DMS114 treated with DMSO at 0.1 percent for 48 hours (cell line): ENCODE results near the gene CLCF1.

Experiments
- DNase-seq: peaks from one replicate; lab custom pipeline; 2025; ENCODE audit not compliant: unreplicated experiment; lab: John Stamatoyannopoulos, UW

The CLCF1 gene

GRCh38 chr11:67396587-67397389 lies 23.4 kb upstream of the CLCF1 start:
- no peak for DNase-seq

- no peak for DNase-seq
Observed at GRCh38 chr11:67396259-67396581, 22.8 kb upstream of the CLCF1 start.

- DNase-seq = no peak
Observed at GRCh38 chr11:67395555-67396258, 22.3 kb upstream of the CLCF1 start.

GRCh38 chr11:67393990-67394389 lies 20.6 kb upstream of the CLCF1 start:
- DNase-seq = no peak

- no peak for DNase-seq
Observed at GRCh38 chr11:67393437-67393836, 20.0 kb upstream of the CLCF1 start.

GRCh38 chr11:67392183-67392715 lies 18.9 kb upstream of the CLCF1 start:
- DNase-seq = no peak

- peak; percentile 89 for DNase-seq
Observed at GRCh38 chr11:67391304-67392182, 18.1 kb upstream of the CLCF1 start, which contains the start of gene RAD9A. Gene RAD9A, plus strand, starts transcription at chr11:67391986. Its CDS starts 59 bp downstream, at chr11:67392045.

GRCh38 chr11:67390947-67391303 lies 17.5 kb upstream of the CLCF1 start:
- no peak for DNase-seq

GRCh38 chr11:67389477-67389876 lies 16.1 kb upstream of the CLCF1 start:
- DNase-seq = peak; percentile 56

- no peak for DNase-seq
Observed at GRCh38 chr11:67387518-67387917, 14.1 kb upstream of the CLCF1 start.

GRCh38 chr11:67387069-67387468 lies 13.7 kb upstream of the CLCF1 start:
- DNase-seq = no peak

- no peak for DNase-seq
Observed at GRCh38 chr11:67384851-67385366, 11.5 kb upstream of the CLCF1 start.

GRCh38 chr11:67382276-67383136 lies 9.1 kb upstream of the CLCF1 start:
- peak; percentile 82 for DNase-seq

- DNase-seq = no peak
Observed at GRCh38 chr11:67381244-67381972, 8.0 kb upstream of the CLCF1 start.

- DNase-seq = no peak
Observed at GRCh38 chr11:67379061-67380058, 6.0 kb upstream of the CLCF1 start.

- no peak for DNase-seq
Observed at GRCh38 chr11:67378544-67378943, 5.1 kb upstream of the CLCF1 start.

GRCh38 chr11:67376873-67377808 lies 3.7 kb upstream of the CLCF1 start:
- no peak for DNase-seq
